Muscle layer of colon (tissue), 2 donors: ENCODE measurements around the gene RASGRP3.

Experiments
- H3K27ac ChIP-seq: one replicate; pipeline ENCODE4 v1.7.0; 2013; ENCODE audit warnings: low read depth, mild to moderate bottlenecking, low read length, moderate library complexity
- H3K27me3 ChIP-seq, 2 donors: one replicate each; pipeline ENCODE4 v1.7.0; 2013; ENCODE audit warnings: low read length in 2 of 2, mild to moderate bottlenecking in 2 of 2; ENCODE audit not compliant: insufficient read depth in 2 of 2, control insufficient read depth in 1 of 2
- H3K36me3 ChIP-seq: one replicate; pipeline ENCODE4 v1.7.0; 2013; ENCODE audit warnings: mild to moderate bottlenecking, low read length; ENCODE audit not compliant: insufficient read depth
- H3K4me1 ChIP-seq: one replicate; pipeline ENCODE4 v1.7.0; 2013; ENCODE audit warnings: mild to moderate bottlenecking, low read length; ENCODE audit not compliant: insufficient read depth
- H3K4me3 ChIP-seq, 2 donors: one replicate each; pipeline ENCODE4 v1.7.0; 2013; ENCODE audit warnings: low read length in 2 of 2, low read depth in 1 of 2, mild to moderate bottlenecking in 1 of 2, moderate library complexity in 1 of 2
- H3K9ac ChIP-seq: one replicate; pipeline ENCODE4 v1.7.0; 2013; ENCODE audit warnings: low read length
- H3K9me3 ChIP-seq: one replicate; pipeline ENCODE4 v1.7.0; 2013; ENCODE audit warnings: mild to moderate bottlenecking, low read length
- donor health status: abdominal sarcoma.
- donor health status: Adenocarcinoma of cecum.

The RASGRP3 gene

GRCh38 chr2:33561872-33562271 is 85.4 kb downstream of the RASGRP3 start:
- Histone ChIP-seq H3K4me3 (no peak overlapping the region), H3K9ac (no peak overlapping the region), H3K27me3 (no peaks in the 10 kb centered on the region), H3K9me3 (no peaks in the 10 kb centered on the region), H3K27ac (no peak overlapping the region), H3K4me1 (no peaks in the 10 kb centered on the region), H3K36me3 (no peaks in the 10 kb centered on the region)

DNA sequence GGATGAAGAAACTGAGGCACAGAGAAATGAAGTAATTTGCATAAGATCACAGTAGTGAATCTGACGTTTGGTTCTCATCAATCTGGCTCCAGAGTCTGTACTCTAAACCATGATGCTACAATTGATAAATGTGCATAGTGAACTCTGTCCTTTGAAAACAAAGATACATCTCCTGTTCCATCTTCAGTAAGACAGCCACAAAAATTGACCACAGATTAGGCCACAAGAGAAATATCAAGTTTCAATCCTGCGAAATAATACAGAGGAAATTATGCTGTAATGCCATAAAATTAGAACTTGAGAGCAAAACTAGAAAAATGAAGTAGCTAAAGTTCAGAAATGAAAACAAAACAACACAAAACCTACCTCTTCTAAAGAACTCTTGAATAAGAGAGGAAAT is 94.2 kb downstream of the RASGRP3 start:
- H3K27me3 ChIP-seq: no peaks in the 10 kb centered on the region
- no peaks in the 10 kb centered on the region for H3K36me3 ChIP-seq
- no peak overlapping the region for H3K27ac ChIP-seq
- H3K9ac ChIP-seq: no peak overlapping the region
- H3K4me1 ChIP-seq: no peaks in the 10 kb centered on the region
- no peaks in the 10 kb centered on the region for H3K9me3 ChIP-seq
- H3K4me3 ChIP-seq: no peak overlapping the region

DNA sequence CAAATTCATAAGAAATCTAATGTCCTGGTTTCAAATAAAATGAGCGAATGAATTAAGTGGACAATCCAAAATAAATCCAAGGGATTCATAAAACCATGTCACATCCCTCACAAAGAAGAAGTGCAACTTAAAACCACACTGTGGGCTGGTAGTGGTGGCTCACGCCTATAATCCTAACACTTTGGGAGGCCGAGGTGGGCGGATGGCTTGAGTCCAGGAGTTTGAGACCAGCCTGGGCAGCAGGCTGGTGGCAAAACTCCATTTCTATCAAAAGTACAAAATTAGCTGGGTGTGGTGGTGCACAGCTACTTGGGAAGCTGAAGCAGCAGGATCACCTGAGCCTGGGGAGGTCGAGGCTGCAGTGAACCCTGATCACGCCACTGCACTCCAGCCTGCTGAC is 97.2 kb downstream of the RASGRP3 start:
- Histone ChIP-seq H3K27ac (no peak overlapping the region), H3K27me3 (no peaks in the 10 kb centered on the region), H3K4me3 (no peak overlapping the region), H3K36me3 (no peaks in the 10 kb centered on the region), H3K9ac (no peak overlapping the region), H3K9me3 (no peaks in the 10 kb centered on the region), H3K4me1 (no peaks in the 10 kb centered on the region)

- Histone ChIP-seq H3K9ac (no peak overlapping the region), H3K36me3 (no peaks in the 10 kb centered on the region), H3K27me3 (no peaks in the 10 kb centered on the region), H3K27ac (no peak overlapping the region), H3K9me3 (no peaks in the 10 kb centered on the region), H3K4me1 (no peaks in the 10 kb centered on the region), H3K4me3 (no peak overlapping the region)
Measured at GRCh38 chr2:33577084-33577483, 100.6 kb downstream of the RASGRP3 start.

DNA sequence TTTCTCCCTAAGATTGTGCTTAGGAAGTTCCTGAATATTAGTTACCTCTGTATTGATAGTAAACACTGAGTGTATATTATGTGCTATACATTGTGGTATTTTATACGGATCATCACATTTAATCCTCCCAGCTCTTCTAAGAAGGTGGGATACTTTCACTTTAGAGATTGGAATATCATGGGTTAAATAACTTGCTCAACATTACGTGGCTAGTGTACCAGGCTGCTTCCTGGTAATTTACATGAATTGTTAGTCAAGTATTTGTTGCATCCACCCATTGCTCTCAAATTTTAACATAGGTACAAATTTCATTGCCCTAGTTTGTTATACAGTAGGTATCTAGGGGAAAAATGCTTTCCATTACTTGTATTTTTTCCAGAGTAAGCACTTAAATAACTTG is 101.2 kb downstream of the RASGRP3 start:
- Histone ChIP-seq H3K9ac (no peak overlapping the region), H3K4me1 (no peaks in the 10 kb centered on the region), H3K4me3 (no peak overlapping the region), H3K36me3 (no peaks in the 10 kb centered on the region), H3K27ac (no peak overlapping the region), H3K27me3 (no peaks in the 10 kb centered on the region), H3K9me3 (no peaks in the 10 kb centered on the region)

GRCh38 chr2:33579227-33579626 is 102.8 kb downstream of the RASGRP3 start:
- Histone ChIP-seq H3K4me3 (no peak overlapping the region), H3K9me3 (no peaks in the 10 kb centered on the region), H3K4me1 (no peaks in the 10 kb centered on the region), H3K36me3 (no peaks in the 10 kb centered on the region), H3K27ac (no peak overlapping the region), H3K9ac (no peak overlapping the region), H3K27me3 (no peaks in the 10 kb centered on the region)

DNA sequence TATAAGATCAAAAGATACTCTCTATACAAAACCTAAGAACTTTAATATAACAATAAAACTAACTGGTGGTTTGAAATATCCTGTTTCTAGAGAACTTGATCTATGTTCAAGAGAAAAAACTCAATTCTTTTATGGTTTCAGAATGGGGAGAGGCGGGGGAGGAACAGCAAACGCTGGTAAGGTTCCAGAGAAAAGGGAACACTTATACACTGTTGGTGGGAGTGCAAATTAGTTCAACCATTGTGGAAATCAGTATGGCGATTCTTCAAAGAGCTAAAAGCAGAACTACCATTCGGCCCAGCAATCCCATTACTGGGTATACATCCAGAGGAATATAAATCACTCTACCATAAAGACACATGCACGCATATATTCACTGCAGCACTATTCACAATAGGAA is 105.4 kb downstream of the RASGRP3 start:
- H3K27ac ChIP-seq: no peak overlapping the region
- peaks cover 15% of the 10 kb centered on the region for H3K36me3 ChIP-seq
- H3K9me3 ChIP-seq: no peaks in the 10 kb centered on the region
- H3K4me3 ChIP-seq: no peak overlapping the region
- H3K9ac ChIP-seq: no peak overlapping the region
- H3K27me3 ChIP-seq: no peaks in the 10 kb centered on the region
- peaks cover 6% of the 10 kb centered on the region for H3K4me1 ChIP-seq

GRCh38 chr2:33583194-33583938 is 106.9 kb downstream of the RASGRP3 start:
- no peak overlapping the region for H3K4me3 ChIP-seq
- H3K27me3 ChIP-seq: no peaks in the 10 kb centered on the region
- no peaks in the 10 kb centered on the region for H3K9me3 ChIP-seq
- H3K4me1 ChIP-seq: peaks cover 9% of the 10 kb centered on the region
- peaks cover 15% of the 10 kb centered on the region for H3K36me3 ChIP-seq
- no peak overlapping the region for H3K27ac ChIP-seq
- no peak overlapping the region for H3K9ac ChIP-seq

GRCh38 chr2:33586766-33587165 is 110.3 kb downstream of the RASGRP3 start:
- H3K9ac ChIP-seq: no peak overlapping the region
- H3K27me3 ChIP-seq: no peaks in the 10 kb centered on the region
- H3K4me1 ChIP-seq: peaks cover 22% of the 10 kb centered on the region
- no peak overlapping the region for H3K4me3 ChIP-seq
- no peak overlapping the region for H3K27ac ChIP-seq
- H3K9me3 ChIP-seq: no peaks in the 10 kb centered on the region
- peaks cover 23% of the 10 kb centered on the region for H3K36me3 ChIP-seq

- no peaks in the 10 kb centered on the region for H3K27me3 ChIP-seq
- no peak overlapping the region for H3K9ac ChIP-seq
- H3K36me3 ChIP-seq: peaks cover 29% of the 10 kb centered on the region
- H3K9me3 ChIP-seq: no peaks in the 10 kb centered on the region
- H3K4me1 ChIP-seq: peaks cover 22% of the 10 kb centered on the region
- no peak overlapping the region for H3K27ac ChIP-seq
- no peak overlapping the region for H3K4me3 ChIP-seq
Measured at GRCh38 chr2:33588232-33588631, 111.8 kb downstream of the RASGRP3 start.

- H3K9me3 ChIP-seq: no peaks in the 10 kb centered on the region
- peaks cover 37% of the 10 kb centered on the region for H3K36me3 ChIP-seq
- H3K27me3 ChIP-seq: no peaks in the 10 kb centered on the region
- H3K27ac ChIP-seq: no peak overlapping the region
- peaks cover 22% of the 10 kb centered on the region for H3K4me1 ChIP-seq
- no peak overlapping the region for H3K9ac ChIP-seq
- H3K4me3 ChIP-seq: no peak overlapping the region
Measured at GRCh38 chr2:33589444-33589843, 113.0 kb downstream of the RASGRP3 start.

DNA sequence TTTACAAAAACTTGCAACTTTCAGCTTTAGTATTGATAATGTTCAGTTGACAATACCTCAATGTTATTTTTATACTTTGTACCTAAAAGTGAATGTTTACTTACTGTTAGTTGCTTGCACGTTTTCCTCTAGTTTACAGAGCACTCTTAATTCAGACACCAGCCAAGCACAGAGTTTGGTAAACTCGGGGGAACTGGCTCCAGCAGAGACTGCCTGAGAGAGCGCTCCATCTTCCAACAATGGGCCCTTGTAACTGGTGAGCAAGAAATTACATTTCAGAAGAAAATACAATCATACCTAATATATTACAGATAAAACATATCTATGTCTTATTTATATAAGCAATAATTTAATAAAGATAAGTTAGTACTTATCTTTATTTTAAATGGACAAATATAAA is 118.9 kb downstream of the RASGRP3 start:
- Histone ChIP-seq H3K4me3 (no peak overlapping the region), H3K36me3 (peaks cover 25% of the 10 kb centered on the region), H3K9ac (no peak overlapping the region), H3K4me1 (peaks cover 22% of the 10 kb centered on the region), H3K27me3 (no peaks in the 10 kb centered on the region), H3K27ac (no peak overlapping the region), H3K9me3 (no peaks in the 10 kb centered on the region)
